ENCODE results near the gene FBXO47. TPM values are rescaled to one million over a fixed set of nuclear protein-coding genes. Genes with fewer than 3 reads are reported as not detected.

The FBXO47 gene
- total and polyA plus RNA-seq, 2 of the 4 experiments (the other 2 are of a cell fraction): under 0.01 TPM; not detected in 1

DNA sequence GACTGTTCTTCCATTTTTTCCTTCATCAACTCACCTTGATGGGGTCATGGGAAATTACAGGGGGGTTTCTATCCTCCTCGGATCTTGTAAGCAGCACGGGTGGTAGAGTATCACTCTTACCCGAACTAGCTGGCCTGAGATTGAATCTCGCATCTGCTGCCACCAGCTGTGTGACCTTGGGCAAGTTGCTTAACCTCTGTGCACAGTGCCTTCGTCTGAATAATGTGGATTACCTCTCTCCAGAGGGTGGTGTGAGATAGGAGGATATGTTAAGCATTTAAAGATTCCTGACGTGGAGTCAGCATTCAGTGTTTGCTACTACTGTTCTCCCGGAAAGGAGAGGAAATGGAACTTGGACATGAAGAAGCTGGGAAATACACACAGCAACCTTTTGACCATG, 72.9 kb downstream of the FBXO47 start:
- Histone ChIP-seq H4K20me1 (ENCODE audit: insufficient read depth, low read length) (peaks cover 99% of the 10 kb centered on the region), H3K4me3 (ENCODE audit: insufficient read depth, low read depth, low read length) (no peak overlapping the region), H3K27ac (ENCODE audit: insufficient read depth, low read length) (no peak overlapping the region), H2BK15ac (ENCODE audit: low read depth, low read length) (no peak overlapping the region), H3K9me1 (ENCODE audit: insufficient read depth, low read length) (peaks cover 20% of the 10 kb centered on the region), H3K36me3 (ENCODE audit: control insufficient read depth, insufficient read depth, low read length) (peaks cover 85% of the 10 kb centered on the region), H2BK5ac (ENCODE audit: low read depth, low read length, poor library complexity, severe bottlenecking) (no peak overlapping the region), H2BK120ac (ENCODE audit: low read depth, low read length) (no peak overlapping the region), H3K14ac (replicated peaks; ENCODE audit: low read depth, low read length) (0 out of 2 replicates have a peak overlapping the region, but pooled peaks have one; percentile 20), H3K4ac (ENCODE audit: low read depth, low read length) (no peak overlapping the region; the same call in 1 of the 2 replicates), H4K91ac (ENCODE audit: insufficient read depth, low read depth, low read length) (no peak overlapping the region), H3K18ac (ENCODE audit: low read depth, low read length) (no peak overlapping the region), H2BK20ac (ENCODE audit: low read depth, low read length) (no peak overlapping the region), H3K4me2 (ENCODE audit: low read depth, low read length) (no peak overlapping the region), H2AK5ac (ENCODE audit: low read depth, low read length) (no peak overlapping the region), H3K56ac (ENCODE audit: extremely low read depth, insufficient read depth, low read length) (no peak overlapping the region), H3K4me1 (ENCODE audit: control insufficient read depth, insufficient read depth, low read length) (peaks cover 26% of the 10 kb centered on the region), H3K23ac (ENCODE audit: low read depth, low read length) (0 out of 2 replicates have a peak overlapping the region, but pooled peaks have one; percentile 27), H2AK9ac (replicated peaks; ENCODE audit: low read depth, low read length, poor library complexity) (peak overlapping the region; percentile 45), H3K79me1 (ENCODE audit: low read depth in 1 of 2, low read length in 2 of 2) (peaks cover 60 to 98% of the 10 kb centered on the region in 2 experiments), H3K27me3 (ENCODE audit: control insufficient read depth, insufficient read depth, low read length) (no peaks in the 10 kb centered on the region), H4K8ac (ENCODE audit: low read depth in 2 of 2, low read length in 2 of 2) (no peak overlapping the region), H2AFZ (replicated peaks; ENCODE audit: low read length, poor library complexity) (no peak overlapping the region), H4K5ac (ENCODE audit: low read depth, low read length) (no peak overlapping the region), H3K9me3 (ENCODE audit: control insufficient read depth, insufficient read depth, low read length) (no peaks in the 10 kb centered on the region), H3K9ac (ENCODE audit: low read depth, low read length) (no peak overlapping the region)
- dilution Hi-C loops (cut with HindIII; ENCODE audit: low sequenced_read_pairs, unreplicated experiment): no loop called here
- CTCF ChIA-PET: no interaction called here
- intact Hi-C loops (cut with micrococcal nuclease): no loop called here
- POLR2A ChIA-PET (ENCODE audit: unreplicated experiment): interaction anchor here (1.1 kb wide), 1 partner anchor 16 kb away, joined by 3 read pairs; no protein-coding TSS in a partner anchor
- in situ Hi-C loops (cut with MboI; ENCODE audit: low sequenced_read_pairs): no loop called here
- ATAC-seq (ENCODE audit: low read depth): no peak
- TF ChIP-seq NFE2L2 (IDR thresholded peaks at IDR 0.05; ENCODE audit: low read depth, low read length) (no peak), POLR2A (IDR thresholded peaks at IDR 0.05; ENCODE audit: low read depth, low read length) (no peak), FOS (IDR thresholded peaks at IDR 0.05; ENCODE audit: low read depth, low read length) (no peak), RAD21 (IDR thresholded peaks at IDR 0.05; ENCODE audit: low read length) (no peak), RCOR1 (IDR thresholded peaks at IDR 0.05; ENCODE audit: insufficient replicate concordance, low read length) (no peak), BHLHE40 (IDR thresholded peaks at IDR 0.05; ENCODE audit: low read depth, low read length) (no peak), RFX5 (IDR thresholded peaks at IDR 0.05; ENCODE audit: low read depth, low read length) (no peak), CHD1 (IDR thresholded peaks at IDR 0.05; ENCODE audit: low read depth, low read length) (no peak), CEBPB (IDR thresholded peaks at IDR 0.05; ENCODE audit: low read depth, low read length) (no peak), MAZ (IDR thresholded peaks at IDR 0.05; ENCODE audit: borderline replicate concordance, low read depth, low read length) (no peak), SMC3 (IDR thresholded peaks at IDR 0.05; ENCODE audit: low read depth, low read length) (no peak), MXI1 (IDR thresholded peaks at IDR 0.05; ENCODE audit: borderline replicate concordance, low read depth, low read length) (no peak), MAFK (IDR thresholded peaks at IDR 0.05; ENCODE audit: low read depth, low read length) (no peak)
- TF ChIP-seq, protein P1, sequence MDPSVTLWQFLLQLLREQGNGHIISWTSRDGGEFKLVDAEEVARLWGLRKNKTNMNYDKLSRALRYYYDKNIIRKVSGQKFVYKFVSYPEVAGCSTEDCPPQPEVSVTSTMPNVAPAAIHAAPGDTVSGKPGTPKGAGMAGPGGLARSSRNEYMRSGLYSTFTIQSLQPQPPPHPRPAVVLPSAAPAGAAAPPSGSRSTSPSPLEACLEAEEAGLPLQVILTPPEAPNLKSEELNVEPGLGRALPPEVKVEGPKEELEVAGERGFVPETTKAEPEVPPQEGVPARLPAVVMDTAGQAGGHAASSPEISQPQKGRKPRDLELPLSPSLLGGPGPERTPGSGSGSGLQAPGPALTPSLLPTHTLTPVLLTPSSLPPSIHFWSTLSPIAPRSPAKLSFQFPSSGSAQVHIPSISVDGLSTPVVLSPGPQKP (IDR thresholded peaks at IDR 0.05; ENCODE audit: borderline replicate concordance, low read depth, low read length): no peak
- TF ChIP-seq, protein P2, sequence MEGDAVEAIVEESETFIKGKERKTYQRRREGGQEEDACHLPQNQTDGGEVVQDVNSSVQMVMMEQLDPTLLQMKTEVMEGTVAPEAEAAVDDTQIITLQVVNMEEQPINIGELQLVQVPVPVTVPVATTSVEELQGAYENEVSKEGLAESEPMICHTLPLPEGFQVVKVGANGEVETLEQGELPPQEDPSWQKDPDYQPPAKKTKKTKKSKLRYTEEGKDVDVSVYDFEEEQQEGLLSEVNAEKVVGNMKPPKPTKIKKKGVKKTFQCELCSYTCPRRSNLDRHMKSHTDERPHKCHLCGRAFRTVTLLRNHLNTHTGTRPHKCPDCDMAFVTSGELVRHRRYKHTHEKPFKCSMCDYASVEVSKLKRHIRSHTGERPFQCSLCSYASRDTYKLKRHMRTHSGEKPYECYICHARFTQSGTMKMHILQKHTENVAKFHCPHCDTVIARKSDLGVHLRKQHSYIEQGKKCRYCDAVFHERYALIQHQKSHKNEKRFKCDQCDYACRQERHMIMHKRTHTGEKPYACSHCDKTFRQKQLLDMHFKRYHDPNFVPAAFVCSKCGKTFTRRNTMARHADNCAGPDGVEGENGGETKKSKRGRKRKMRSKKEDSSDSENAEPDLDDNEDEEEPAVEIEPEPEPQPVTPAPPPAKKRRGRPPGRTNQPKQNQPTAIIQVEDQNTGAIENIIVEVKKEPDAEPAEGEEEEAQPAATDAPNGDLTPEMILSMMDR (conservative IDR thresholded peaks at IDR 0.05; ENCODE audit: low read depth, low read length): no peak
- TF ChIP-seq, protein P3, sequence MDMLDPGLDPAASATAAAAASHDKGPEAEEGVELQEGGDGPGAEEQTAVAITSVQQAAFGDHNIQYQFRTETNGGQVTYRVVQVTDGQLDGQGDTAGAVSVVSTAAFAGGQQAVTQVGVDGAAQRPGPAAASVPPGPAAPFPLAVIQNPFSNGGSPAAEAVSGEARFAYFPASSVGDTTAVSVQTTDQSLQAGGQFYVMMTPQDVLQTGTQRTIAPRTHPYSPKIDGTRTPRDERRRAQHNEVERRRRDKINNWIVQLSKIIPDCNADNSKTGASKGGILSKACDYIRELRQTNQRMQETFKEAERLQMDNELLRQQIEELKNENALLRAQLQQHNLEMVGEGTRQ (IDR thresholded peaks at IDR 0.05; ENCODE audit: low read depth, low read length): no peak
- WGBS, 2 experiments (ENCODE audit: extremely low coverage in 2 of 2, insufficient read length in 1 of 2): no CpG with 5 or more reads among the region's 7 CpGs
- no TSS peak for BruUV-seq (replicated peaks)
- DNase-seq: no peak
